GM08714 (cell line): ENCODE data around the gene NUDT22.

Experiments used
- H3K4me3 ChIP-seq: fragments of 200-500 bp; sonication (Bioruptor generic); 2 replicates; pipeline ENCODE4 v1.5.1; 2014; ENCODE audit warnings: mild to moderate bottlenecking, low read length, inconsistent platforms
- ZNF274 ChIP-seq: IDR thresholded peaks from 2 replicates; pipeline ENCODE4 v1.6.1; 2012; ENCODE audit warnings: mild to moderate bottlenecking, low read depth, low read length

The NUDT22 gene

DNA sequence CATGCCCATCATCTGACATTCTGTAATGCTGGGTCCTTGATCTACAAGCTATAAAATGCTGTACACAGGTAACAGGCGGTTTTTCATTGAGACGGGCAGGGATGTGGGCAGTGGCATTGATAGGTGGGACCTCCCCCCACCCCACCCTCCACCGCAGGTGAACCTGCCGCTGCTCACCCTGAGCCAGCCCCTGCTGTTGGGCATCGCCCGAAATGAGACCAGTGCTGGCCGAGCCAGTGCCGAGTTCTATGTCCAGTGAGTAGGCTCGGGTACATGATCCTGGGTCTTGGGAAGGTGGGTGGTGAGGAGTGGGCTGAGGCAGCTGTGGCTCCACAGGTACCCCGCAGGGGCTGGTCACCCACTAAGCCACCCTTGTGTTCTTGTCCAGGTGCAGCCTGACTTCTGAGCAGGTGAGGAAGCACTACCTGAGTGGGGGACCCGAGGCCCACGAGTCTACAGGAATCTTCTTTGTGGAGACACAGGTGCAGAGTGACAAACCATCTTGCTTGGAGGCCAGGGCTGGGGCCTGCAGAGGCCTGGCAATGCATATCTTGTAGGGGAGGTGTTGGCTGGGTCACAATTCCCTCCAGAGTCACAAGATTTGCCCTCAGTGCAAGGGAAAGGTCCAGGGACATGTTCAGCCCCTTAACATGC lies 3.1 kb downstream of the NUDT22 start:
- H3K4me3 ChIP-seq = peak overlapping the region; percentile 36; the same call in 1 of the 2 replicates
- no peak for TF ChIP-seq ZNF274

DNA sequence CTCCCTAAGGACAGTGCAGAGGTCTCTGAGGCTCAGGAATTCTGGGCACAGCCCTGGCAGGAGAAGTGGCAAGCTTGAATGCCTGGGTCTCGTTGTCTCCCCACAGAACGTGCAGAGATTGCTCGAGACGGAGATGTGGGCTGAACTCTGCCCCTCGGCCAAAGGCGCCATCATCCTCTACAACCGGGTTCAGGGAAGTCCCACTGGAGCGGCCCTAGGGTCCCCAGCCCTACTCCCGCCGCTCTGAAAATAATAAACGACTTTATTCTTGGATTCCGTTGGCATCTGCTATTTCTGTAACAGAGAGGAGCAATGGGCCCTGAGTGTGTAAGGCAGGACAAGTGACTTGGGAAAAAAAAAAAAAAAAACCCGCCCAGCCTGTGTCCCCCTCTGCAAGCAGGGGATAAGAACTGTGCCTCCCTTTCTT lies 3.7 kb downstream of the NUDT22 start:
- H3K4me3 ChIP-seq = peak overlapping the region; percentile 36; the same call in 1 of the 2 replicates

DNA sequence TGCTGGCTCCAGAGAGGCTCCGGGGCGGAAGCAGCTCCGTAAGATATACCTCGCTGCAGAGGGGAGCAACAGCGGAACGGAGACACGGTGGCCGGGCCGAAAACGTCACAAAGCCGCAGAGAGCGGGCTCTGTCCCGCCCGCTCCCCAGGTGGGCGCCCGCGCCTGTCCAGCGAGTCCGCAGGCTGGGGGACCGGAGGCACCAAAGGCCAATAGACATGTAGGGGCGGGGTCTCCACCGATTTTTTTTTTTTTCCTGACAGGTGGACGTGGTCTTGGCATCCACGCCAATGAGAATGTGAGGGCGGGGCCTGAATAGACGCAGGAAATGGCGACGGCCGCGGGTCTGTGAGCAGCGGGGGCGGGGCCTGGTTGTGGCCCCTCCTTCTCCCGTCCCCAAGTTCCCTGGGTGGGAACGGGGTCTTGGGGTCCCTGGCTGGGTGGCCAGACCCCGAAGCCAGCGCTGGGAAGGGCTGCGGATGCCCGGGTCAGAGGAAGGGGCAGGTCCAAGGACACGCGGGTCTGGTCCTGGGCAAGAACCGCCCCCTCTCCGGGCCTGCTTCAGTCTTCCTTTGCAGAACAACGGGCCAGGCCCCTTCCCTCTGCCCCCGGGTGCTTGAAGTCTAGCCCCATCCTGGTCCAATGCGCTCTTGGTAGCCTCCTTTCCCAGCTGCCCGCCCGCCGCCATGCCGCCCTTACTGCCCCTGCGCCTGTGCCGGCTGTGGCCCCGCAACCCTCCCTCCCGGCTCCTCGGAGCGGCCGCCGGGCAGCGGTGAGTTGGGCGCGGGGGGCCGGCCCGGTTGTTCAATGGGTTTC lies 4.3 kb downstream of the NUDT22 start, which contains the start of gene DNAJC4:
DNAJC4 (plus strand) TSS at position 378 of the 814 bp plus-strand sequence; CDS start at position 685, 307 bp downstream.
- peak within 1 kb of the TSS; percentile 71 for H3K4me3 ChIP-seq
- TF ChIP-seq ZNF274 = no peak

More for the DNA sequence above, 3.7 kb downstream of the NUDT22 start:
- no peak for TF ChIP-seq ZNF274

DNA sequence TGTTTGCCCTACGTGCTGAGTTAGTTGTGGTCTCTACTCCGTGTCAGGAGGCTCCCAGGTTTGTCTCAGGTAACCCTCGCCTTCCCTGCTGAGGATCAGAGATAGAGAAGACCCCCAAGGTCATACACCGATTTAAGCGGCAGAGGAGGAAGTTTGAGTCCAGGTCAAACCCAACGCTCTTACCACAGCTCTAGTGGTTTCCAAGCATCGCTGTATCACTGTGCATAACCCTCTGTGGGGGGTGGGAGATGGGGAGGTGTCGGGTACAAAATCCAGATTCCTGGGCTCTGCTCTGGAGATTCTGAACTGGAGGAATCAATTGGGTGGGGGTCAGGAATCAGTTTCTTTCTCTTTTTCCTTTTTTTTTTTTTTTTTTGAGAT lies 4.9 kb downstream of the NUDT22 start:
- peak overlapping the region; percentile 71 for H3K4me3 ChIP-seq
- TF ChIP-seq ZNF274 = no peak

DNA sequence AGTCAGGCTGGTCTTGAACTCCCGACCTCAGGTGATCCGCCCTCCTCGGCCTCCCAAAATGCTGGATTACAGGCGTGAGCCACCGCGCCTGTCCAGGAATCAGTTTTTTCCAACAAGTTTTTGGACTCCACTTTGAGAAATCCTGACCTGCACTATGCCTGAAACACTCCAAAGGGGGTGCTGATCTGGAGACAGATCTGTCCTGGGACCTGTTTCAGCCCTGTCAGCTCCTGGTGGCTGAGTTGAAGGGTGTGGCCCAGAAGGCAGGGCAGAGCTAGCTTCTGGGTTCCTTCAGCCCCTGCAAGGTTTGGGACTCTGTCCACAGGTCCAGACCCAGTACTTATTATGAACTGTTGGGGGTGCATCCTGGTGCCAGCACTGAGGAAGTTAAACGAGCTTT lies 5.5 kb downstream of the NUDT22 start:
- H3K4me3 ChIP-seq = no peak overlapping the region; the same call in 1 of the 2 replicates
- no peak for TF ChIP-seq ZNF274

DNA sequence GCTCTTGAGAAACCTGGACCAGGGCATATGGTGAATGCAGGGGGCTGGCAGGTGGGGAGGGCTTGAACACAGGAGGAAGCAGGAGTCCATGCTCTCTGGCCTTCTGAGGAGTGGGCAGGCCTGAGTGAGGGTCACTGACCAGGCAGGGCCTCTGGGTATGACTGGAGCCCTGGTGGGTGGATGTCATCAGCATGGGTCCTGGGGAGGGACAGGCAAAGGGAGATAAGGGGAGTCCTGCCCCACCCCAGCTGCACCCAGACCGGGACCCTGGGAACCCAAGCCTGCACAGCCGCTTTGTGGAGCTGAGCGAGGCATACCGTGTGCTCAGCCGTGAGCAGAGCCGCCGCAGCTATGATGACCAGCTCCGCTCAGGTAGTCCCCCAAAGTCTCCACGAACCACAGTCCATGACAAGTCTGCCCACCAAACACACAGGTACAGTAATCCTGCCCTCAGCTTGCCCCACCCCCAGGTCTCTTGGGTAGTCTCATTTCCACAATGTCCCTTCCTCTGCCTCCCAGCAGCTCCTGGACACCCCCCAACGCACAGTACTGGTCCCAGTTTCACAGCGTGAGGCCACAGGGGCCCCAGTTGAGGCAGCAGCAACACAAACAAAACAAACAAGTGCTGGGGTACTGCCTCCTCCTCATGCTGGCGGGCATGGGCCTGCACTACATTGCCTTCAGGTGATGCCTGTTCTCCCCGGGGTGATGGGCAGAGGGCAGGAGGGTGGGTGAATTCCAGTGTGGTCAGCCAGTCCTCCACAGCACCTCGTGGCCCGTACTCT lies 6.3 kb downstream of the NUDT22 start:
- H3K4me3 ChIP-seq = no peak overlapping the region
- TF ChIP-seq ZNF274 = no peak

DNA sequence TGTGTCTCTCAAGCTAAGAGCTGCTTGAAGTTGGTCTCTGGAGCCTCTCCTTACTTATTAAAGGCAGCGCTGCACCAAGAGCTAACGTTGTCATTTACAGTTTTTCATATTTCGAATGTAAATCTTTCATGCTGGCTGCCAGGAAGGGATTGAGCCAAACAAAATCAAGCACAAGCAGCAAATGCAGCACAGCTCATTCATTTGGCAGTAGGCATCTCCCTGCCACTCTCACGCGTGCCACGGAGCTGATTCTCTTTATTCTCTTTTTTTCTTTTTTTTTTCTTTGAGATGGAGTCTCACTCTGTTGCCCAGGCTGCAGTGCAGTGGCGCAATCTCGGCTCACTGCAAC lies 6.9 kb downstream of the NUDT22 start:
- no peak overlapping the region for H3K4me3 ChIP-seq
- no peak for TF ChIP-seq ZNF274

DNA sequence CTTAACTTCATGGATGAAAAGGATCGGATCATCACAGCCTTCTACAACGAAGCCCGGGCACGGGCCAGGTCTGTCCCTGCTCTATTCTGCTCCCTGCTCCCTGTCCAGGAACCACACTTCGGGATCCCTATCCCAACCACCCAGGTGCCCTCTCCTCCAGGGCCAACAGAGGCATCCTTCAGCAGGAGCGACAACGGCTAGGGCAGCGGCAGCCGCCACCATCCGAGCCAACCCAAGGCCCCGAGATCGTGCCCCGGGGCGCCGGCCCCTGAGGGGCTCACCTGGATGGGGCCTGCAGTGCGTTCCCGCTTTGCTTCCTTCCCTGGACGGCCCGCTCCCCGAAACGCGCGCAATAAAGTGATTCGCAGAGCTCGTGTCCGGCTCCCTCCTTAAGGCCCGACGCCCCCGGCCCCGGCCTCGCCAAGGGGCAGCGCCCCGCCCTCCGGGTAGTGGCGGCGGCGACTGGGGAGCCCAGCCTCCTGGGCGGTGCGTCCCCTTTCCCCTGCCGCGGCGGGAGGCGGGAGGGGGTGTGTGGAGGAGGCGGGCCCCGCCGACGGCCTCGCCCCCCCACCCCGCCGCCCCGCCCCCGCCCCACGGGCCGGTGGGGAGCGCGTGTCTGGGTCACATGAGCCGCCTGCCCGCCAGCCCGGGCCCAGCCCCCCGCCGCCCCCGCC lies 8.0 kb downstream of the NUDT22 start, which contains the start of gene VEGFB:
VEGFB (plus strand) TSS at position 672 of the 674 bp plus-strand sequence. CDS start 250 bp downstream, outside the sequence.
- peak within 1 kb of the TSS; percentile 73 for H3K4me3 ChIP-seq
- TF ChIP-seq ZNF274 = no peak

DNA sequence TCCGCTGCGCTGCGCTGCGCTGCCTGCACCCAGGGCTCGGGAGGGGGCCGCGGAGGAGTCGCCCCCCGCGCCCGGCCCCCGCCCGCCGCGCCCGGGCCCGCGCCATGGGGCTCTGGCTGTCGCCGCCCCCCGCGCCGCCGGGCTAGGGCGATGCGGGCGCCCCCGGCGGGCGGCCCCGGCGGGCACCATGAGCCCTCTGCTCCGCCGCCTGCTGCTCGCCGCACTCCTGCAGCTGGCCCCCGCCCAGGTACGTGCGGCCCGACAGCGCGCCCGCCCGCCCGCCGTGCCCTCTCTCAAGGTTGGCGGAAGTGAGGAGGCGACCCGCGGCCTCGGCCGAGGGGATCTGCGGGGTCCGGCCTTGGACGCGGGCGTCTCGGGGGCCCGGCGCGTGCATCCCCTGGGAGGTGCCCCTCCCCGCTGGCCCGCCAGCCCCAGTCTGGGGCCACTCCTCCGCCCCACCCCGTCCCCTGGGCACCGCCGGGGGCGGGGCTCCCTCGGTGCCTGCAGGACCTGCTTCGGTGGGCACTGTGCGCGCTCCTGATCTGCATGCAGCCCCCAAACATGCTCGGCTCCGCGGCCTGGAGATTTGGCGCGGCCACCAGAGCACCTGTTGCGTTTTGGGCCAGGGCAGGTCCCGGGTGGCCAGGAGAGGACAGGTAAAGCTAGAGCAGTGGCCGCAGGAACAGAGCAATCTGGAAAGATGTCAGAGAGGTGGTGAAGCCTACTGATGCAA lies 8.7 kb downstream of the NUDT22 start:
- TF ChIP-seq ZNF274 = no peak
- peak overlapping the region; percentile 73 for H3K4me3 ChIP-seq

DNA sequence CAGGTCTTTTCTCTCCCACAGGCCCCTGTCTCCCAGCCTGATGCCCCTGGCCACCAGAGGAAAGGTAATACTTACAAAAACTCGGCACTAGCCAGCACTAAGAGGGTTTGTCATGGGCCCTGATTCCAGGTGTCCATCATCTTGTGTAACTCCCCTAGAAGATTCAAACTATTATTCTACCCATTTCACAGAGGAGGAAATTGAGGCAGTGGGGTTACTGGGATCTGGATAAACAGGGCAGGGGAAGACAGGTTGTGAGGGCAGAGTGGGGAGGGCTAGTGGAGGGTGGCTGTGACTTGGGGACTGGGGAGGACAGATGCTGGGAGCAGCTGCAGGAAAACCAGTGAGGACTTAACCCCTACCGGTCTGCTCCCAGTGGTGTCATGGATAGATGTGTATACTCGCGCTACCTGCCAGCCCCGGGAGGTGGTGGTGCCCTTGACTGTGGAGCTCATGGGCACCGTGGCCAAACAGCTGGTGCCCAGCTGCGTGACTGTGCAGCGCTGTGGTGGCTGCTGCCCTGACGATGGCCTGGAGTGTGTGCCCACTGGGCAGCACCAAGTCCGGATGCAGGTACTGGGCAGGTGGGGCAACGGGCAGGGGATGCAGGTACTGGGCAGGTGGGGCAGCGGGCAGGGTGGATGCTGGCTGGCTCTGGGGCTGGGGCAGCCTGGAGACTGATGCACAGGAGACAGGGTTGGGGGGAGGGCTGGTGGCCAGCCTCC lies 9.5 kb downstream of the NUDT22 start:
- peak overlapping the region; percentile 73; the same call in 1 of the 2 replicates for H3K4me3 ChIP-seq
- no peak for TF ChIP-seq ZNF274

DNA sequence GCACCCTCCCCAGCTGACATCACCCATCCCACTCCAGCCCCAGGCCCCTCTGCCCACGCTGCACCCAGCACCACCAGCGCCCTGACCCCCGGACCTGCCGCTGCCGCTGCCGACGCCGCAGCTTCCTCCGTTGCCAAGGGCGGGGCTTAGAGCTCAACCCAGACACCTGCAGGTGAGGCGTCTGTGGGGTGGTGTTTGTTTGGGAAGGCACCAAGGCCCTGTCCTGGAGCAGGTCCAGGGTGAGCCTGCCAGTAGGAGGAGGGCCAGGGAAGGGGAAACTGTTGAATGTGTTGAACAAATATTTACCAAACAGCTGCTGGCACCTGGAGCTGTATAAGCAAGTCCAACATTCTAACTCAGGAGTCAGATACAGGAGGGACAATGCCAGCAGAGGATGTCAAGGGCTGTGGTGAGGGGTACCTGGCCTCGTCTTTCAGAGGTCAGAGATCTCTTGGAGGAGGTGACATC lies 11.4 kb downstream of the NUDT22 start:
- no peak overlapping the region for H3K4me3 ChIP-seq
- TF ChIP-seq ZNF274 = no peak

DNA sequence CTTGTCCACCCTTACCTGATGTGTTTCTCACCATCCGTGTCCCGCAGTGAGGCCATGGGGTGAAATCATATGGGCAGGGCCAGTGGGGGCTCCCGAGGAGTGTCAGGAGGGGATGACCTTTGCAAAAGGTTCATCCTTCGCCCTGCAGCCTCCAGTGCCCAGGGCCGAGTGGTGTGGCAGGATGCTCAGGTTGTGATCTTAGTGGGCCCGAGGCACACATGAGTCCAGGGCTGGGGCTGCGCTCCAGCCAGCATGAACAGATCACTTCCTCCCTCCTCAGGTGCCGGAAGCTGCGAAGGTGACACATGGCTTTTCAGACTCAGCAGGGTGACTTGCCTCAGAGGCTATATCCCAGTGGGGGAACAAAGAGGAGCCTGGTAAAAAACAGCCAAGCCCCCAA lies 12.0 kb downstream of the NUDT22 start:
- no peak for TF ChIP-seq ZNF274
- no peak overlapping the region for H3K4me3 ChIP-seq
